HEK293 (cell line): ENCODE measurements around the gene ADAM19.
A peak's percentile ranks its signal among the peaks of the same experiment; 100 is the strongest.

Source experiments
- CTCF ChIA-PET: fragments of 350-600 bp; formaldehyde crosslinking; extraction: SDS; loops from one replicate; lab custom pipeline; 2021; ENCODE audit warnings: antibody characterized with exemption; lab: Yijun Ruan, JAX
- POLR2A ChIA-PET: fragments of 300-600 bp; formaldehyde crosslinking; extraction: SDS; loops from one replicate; lab custom pipeline; 2020; ENCODE audit warnings: antibody characterized with exemption, inconsistent platforms; lab: Yijun Ruan, JAX
- H3K27ac ChIP-seq: fragments of 200-500 bp; sonication (Bioruptor generic); 2 replicates; pipeline ENCODE4 v1.5.1; 2014; ENCODE audit warnings: low read depth, low read length, control low read depth, inconsistent platforms; ENCODE audit errors: extremely low read depth
- H3K36me3 ChIP-seq, 2 experiments: fragments of 200-500 bp in 1 of 2; sonication (Bioruptor generic) in 1 of 2; 1 replicate in 1 of 2; 2 replicates in 1 of 2; pipeline ENCODE4 v1.5.1; 2014 to 2017; ENCODE audit warnings: inconsistent platforms in 2 of 2, low read length in 2 of 2; ENCODE audit not compliant: control insufficient read depth in 2 of 2, insufficient read depth in 1 of 2
- H3K4me1 ChIP-seq: fragments of 200-500 bp; sonication (Bioruptor generic); 2 replicates; pipeline ENCODE4 v1.5.1; 2014; ENCODE audit warnings: mild to moderate bottlenecking, low read length, inconsistent platforms; ENCODE audit not compliant: control insufficient read depth, insufficient read depth
- H3K4me3 ChIP-seq: 2 replicates; pipeline ENCODE4 v1.5.1; 2011; ENCODE audit warnings: low read depth, mild to moderate bottlenecking, control low read depth, low read length, moderate library complexity
- H3K9me3 ChIP-seq: fragments of 200-500 bp; sonication (Bioruptor generic); 2 replicates; pipeline ENCODE4 v1.5.1; 2014; ENCODE audit warnings: low read depth, low read length, inconsistent platforms; ENCODE audit not compliant: control insufficient read depth, insufficient read depth
- EGR2 ChIP-seq: fragments of 450-650 bp; formaldehyde crosslinking; IDR thresholded peaks from 2 replicates; pipeline ENCODE4 v1.5.1; 2016; ENCODE audit warnings: low read depth, missing biosample characterization, missing genetic modification characterization
- HOXD13 ChIP-seq: sonication (generic); formaldehyde crosslinking; IDR thresholded peaks from 2 replicates; pipeline ENCODE4 v1.8.0; 2022; ENCODE audit warnings: missing genetic modification reagents, borderline replicate concordance
- KLF1 ChIP-seq: fragments of 450-650 bp; formaldehyde crosslinking; IDR thresholded peaks from 2 replicates; pipeline ENCODE4 v1.5.1; 2016; ENCODE audit warnings: missing biosample characterization, missing genetic modification characterization
- REPIN1 ChIP-seq: fragments of 450-650 bp; formaldehyde crosslinking; IDR thresholded peaks from 2 replicates; pipeline ENCODE4 v1.5.1; 2017; ENCODE audit warnings: missing biosample characterization, missing genetic modification characterization, low read depth
- REST ChIP-seq: fragments of 450-650 bp; formaldehyde crosslinking; IDR thresholded peaks from 2 replicates; pipeline ENCODE4 v1.5.1; 2016; ENCODE audit warnings: missing biosample characterization, missing genetic modification characterization
- ZBTB44 ChIP-seq: fragments of 450-650 bp; IDR thresholded peaks from 2 replicates; pipeline ENCODE4 v1.5.1; 2018; ENCODE audit warnings: missing biosample characterization, mild to moderate bottlenecking, missing genetic modification characterization
- ZNF132 ChIP-seq: fragments of 450-650 bp; formaldehyde crosslinking; IDR thresholded peaks from 2 replicates; pipeline ENCODE4 v1.5.1; 2017; ENCODE audit warnings: missing biosample characterization, missing genetic modification characterization, borderline replicate concordance
- ZNF174 ChIP-seq: fragments of 450-650 bp; formaldehyde crosslinking; IDR thresholded peaks from 2 replicates; pipeline ENCODE4 v1.5.0; 2017; ENCODE audit warnings: missing biosample characterization, mild to moderate bottlenecking, missing genetic modification characterization
- ZNF292 ChIP-seq: fragments of 450-650 bp; formaldehyde crosslinking; IDR thresholded peaks from 2 replicates; pipeline ENCODE4 v1.5.1; 2016; ENCODE audit warnings: low read depth, missing biosample characterization, missing genetic modification characterization, borderline replicate concordance
- ZNF473 ChIP-seq: fragments of 450-650 bp; formaldehyde crosslinking; IDR thresholded peaks from 2 replicates; pipeline ENCODE4 v1.5.1; 2017; ENCODE audit warnings: missing biosample characterization, missing genetic modification characterization
- ZNF548 ChIP-seq: fragments of 450-650 bp; formaldehyde crosslinking; IDR thresholded peaks from 2 replicates; pipeline ENCODE4 v1.5.1; 2016; ENCODE audit warnings: missing biosample characterization, missing genetic modification characterization
- ZNF623 ChIP-seq: fragments of 450-650 bp; formaldehyde crosslinking; IDR thresholded peaks from 2 replicates; pipeline ENCODE4 v1.5.1; 2016; ENCODE audit warnings: missing biosample characterization, missing genetic modification characterization
- ZNF626 ChIP-seq: fragments of 450-650 bp; sonication (Bioruptor Pico); formaldehyde crosslinking; IDR thresholded peaks from 2 replicates; pipeline ENCODE4 v1.5.1; 2018; ENCODE audit warnings: missing biosample characterization, missing genetic modification characterization, inconsistent platforms
- ZNF658 ChIP-seq: fragments of 450-650 bp; formaldehyde crosslinking; IDR thresholded peaks from 2 replicates; pipeline ENCODE4; 2016; ENCODE audit warnings: missing biosample characterization, missing genetic modification characterization

ADAM19 gene

GRCh38 chr5:157447201-157447637, 128.4 kb downstream of the ADAM19 start:
- CTCF ChIA-PET = interaction anchor here (1.5 kb wide), 1 partner anchor 193 kb away, joined by 4 read pairs; no protein-coding TSS in a partner anchor
- Histone ChIP-seq H3K4me1 (no peaks in the 10 kb centered on the region; the same call in 1 of the 2 replicates), H3K36me3 (no peaks in the 10 kb centered on the region), H3K4me3 (no peak overlapping the region), H3K27ac (no peak overlapping the region), H3K9me3 (no peaks in the 10 kb centered on the region)
- POLR2A ChIA-PET = no interaction called here
- TF ChIP-seq ZNF174 (tag by site-specific recombination) (no peak), KLF1 (tag by site-specific recombination) (peak; percentile 59; the same call in 1 of the 2 replicates)

- Histone ChIP-seq H3K4me1 (no peaks in the 10 kb centered on the region; the same call in 1 of the 2 replicates), H3K9me3 (no peaks in the 10 kb centered on the region), H3K36me3 (no peaks in the 10 kb centered on the region), H3K27ac (no peak overlapping the region), H3K4me3 (no peak overlapping the region)
- TF ChIP-seq REPIN1 (no peak), ZNF132 (tag by site-specific recombination) (no peak)
- ChIA-PET CTCF (interaction anchor here (0.6 to 1.5 kb wide), 2 partner anchors 29 to 192 kb away, joined by 3 to 4 read pairs; no protein-coding TSS in a partner anchor), POLR2A (no interaction called here)
Measured at GRCh38 chr5:157446412-157446935, 129.1 kb downstream of the ADAM19 start.

- CTCF ChIA-PET = interaction anchor here (1.5 kb wide), 1 partner anchor 192 kb away, joined by 4 read pairs; no protein-coding TSS in a partner anchor
- H3K4me3 ChIP-seq = no peak overlapping the region
Measured at GRCh38 chr5:157445745-157446411, 129.7 kb downstream of the ADAM19 start.

More at GRCh38 chr5:157445745-157446411, 129.7 kb downstream of the ADAM19 start:
- no peaks in the 10 kb centered on the region for H3K9me3 ChIP-seq
- POLR2A ChIA-PET = no interaction called here
- no peak overlapping the region for H3K27ac ChIP-seq
- no peaks in the 10 kb centered on the region; the same call in 1 of the 2 replicates for H3K4me1 ChIP-seq
- no peaks in the 10 kb centered on the region for H3K36me3 ChIP-seq
- TF ChIP-seq EGR2 (tag by site-specific recombination) (no peak), ZNF623 (no peak), HOXD13 (CRISPR knock-in tag) (no peak), ZBTB44 (tag by site-specific recombination) (no peak), ZNF658 (no peak), ZNF626 (tag by site-specific recombination) (no peak), ZNF548 (tag by site-specific recombination) (no peak), ZNF292 (tag by site-specific recombination) (no peak), REST (tag by site-specific recombination) (no peak), ZNF473 (tag by site-specific recombination) (no peak)
- TF ChIP-seq, all 188 proteins: peak for 0
